NCI-H524 treated with DMSO at 0.1 percent for 48 hours (cell line): Measurements from ENCODE around the gene OR6C75.
"Not testable (repeated sequence)": the region's sequence is repeated elsewhere in the genome, so short reads cannot be mapped to it uniquely, and the experiment has no call there.

Experiments used
- DNase-seq: peaks from one replicate; lab custom pipeline; 2025; lab: John Stamatoyannopoulos, UW

The OR6C75 gene

GRCh38 chr12:55362675-55363074 is at the start of gene OR6C75:
OR6C75 (plus strand) TSS chr12:55362975; CDS start chr12:55365111, 2,136 bp downstream.
- no peak for DNase-seq

DNA sequence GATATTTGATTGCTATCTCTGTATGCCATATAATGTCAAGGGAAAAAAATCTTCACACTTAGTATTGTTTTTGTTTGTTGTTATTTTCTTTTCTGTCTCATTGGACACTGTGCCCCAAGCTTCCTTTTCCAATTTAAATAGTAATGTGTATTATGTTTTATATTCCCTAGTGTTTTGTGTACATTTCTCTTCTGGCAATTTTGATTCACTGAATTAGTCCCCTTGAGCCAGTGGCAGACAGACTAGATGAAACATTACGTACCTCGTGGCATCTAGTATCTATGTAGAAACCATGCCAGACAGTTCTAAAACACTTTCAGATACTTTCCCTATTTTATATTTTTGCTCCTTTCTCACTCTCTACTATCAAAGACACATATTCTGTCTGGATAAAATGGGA is 48.7 kb upstream of the OR6C75 start, which contains the start of gene OR6C1:
Gene OR6C1, plus strand, starts transcription at position 301 of the 400 bp plus-strand sequence. CDS start 6,257 bp downstream, outside the sequence.
- no peak for DNase-seq

GRCh38 chr12:55320201-55320600 is 42.6 kb upstream of the OR6C75 start:
- no peak for DNase-seq

DNA sequence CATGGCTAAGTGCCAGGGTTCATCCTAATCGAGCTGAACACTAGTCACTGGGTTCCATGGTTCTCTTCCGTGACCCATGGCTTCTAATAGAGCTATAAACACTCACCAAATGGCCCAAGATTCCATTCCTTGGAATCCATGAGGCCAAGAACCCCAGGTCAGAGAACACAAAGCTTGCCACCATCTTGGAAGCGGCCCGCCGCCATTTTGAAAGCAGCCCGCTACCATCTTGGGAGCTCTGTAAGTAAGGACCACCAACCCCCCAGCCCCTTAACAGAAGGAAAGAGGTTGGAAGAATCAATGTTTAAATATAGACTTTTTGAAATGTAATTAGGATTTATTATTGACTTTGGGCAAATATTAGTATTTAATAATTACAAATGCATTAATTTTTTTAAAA is 37.0 kb upstream of the OR6C75 start:
- DNase-seq, result not testable (repeated sequence)

DNA sequence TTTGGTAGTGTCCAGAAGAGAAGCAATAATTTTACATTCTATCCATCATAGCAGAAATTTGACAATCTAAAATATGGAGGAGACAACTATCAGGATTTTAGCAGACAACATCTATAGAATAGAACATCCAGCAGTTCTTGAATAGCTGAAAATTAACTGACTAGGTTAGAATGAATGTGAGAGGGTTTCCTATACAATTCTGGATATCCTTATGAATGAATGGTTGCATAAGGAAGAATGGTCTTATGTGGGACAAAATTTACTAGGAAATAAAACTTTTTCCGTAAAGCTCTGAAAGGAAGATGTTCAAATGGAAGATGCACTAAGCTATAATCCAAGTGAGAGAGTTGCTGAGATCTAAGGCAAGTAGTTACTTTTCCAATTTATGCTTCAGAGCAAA is 32.3 kb upstream of the OR6C75 start, which contains the start of gene OR6C3:
Gene OR6C3, plus strand, starts transcription at position 301 of the 400 bp plus-strand sequence. CDS start 955 bp downstream, outside the sequence.
- no peak for DNase-seq

DNA sequence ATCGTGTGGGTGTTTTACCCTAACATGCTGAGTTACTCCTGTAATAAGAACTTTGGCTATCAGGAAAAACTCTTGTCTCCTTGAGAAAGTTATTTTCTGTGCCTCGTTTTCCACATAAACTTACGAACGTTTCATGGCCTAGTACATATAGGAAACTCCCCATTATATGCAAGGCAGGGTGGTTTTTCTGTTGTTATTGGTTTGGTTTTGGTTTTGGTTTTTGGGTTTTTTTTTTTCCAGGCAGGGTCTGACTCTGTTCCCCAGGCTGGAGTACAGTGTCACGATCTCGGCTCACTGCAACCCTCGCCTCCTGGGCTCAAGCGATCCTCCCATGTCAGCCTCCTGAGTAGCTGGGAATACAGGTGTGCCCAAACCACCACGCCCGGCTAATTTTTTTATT is 26.8 kb upstream of the OR6C75 start:
- DNase-seq, result no peak

DNA sequence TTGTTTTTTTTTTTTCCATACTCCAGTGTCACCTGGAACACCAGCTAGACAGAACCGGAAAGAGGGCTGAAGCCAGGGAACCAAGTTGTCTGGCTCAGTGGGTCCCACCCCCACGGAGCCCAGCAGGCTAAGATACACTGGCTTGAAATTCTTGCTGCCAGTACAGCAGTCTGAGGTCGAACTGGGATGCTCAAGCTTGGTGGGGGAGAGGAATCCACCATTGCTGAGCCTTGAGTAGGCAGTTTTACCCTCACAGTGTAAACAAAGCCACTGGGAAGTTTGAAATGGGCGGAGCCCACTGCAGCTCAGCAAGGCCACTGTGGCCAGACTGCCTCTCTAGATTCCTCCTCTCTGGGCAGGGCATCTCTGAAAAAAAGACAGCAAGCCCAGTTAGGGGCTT is 7.4 kb upstream of the OR6C75 start:
- DNase-seq, result not testable (repeated sequence)

DNA sequence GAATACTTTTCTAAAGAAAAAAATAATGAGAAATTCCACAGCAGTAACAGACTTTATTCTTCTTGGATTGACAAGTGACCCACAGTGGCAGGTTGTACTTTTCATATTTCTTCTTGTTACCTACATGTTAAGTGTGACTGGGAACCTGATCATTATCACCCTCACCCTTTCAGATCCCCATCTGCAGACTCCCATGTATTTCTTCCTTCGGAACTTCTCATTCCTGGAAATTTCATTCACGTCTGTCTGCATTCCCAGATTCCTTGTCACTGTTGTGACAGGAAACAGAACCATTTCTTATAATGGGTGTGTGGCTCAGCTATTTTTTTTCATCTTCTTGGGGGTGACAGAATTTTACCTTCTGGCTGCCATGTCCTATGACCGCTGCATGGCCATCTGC is 2.3 kb downstream of the OR6C75 start:
- DNase-seq, result no peak

GRCh38 chr12:55372521-55372920 is 9.7 kb downstream of the OR6C75 start:
- no peak for DNase-seq

- no peak for DNase-seq
Measured at GRCh38 chr12:55385891-55386290, 23.1 kb downstream of the OR6C75 start.

GRCh38 chr12:55392032-55392795 is 29.4 kb downstream of the OR6C75 start:
- DNase-seq, result no peak

- no peak for DNase-seq
Measured at GRCh38 chr12:55396326-55396725, 33.6 kb downstream of the OR6C75 start.

DNA sequence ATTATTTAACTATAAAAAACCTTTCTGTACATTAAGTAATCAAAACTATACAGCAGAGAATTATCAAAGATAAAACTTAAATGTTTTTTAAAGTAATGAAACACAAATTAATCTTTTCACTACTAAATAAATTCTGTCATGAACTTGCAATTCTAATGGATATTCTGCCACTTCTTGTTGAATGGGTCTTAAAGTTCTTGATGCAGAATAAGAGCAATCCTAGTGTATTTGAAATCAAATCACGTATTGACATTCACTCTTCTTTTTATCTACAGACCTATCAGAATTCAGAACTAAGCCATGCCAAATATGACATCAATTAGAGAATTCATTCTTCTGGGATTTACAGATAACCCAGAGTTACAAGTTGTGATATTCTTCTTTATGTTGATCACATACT is 37.5 kb downstream of the OR6C75 start, which contains the start of gene OR6C65:
Gene OR6C65, plus strand, starts transcription at position 301 of the 400 bp plus-strand sequence. Its CDS starts 0 bp downstream, at position 301.
- no peak for DNase-seq

GRCh38 chr12:55407866-55408265 is 45.1 kb downstream of the OR6C75 start:
- DNase-seq, result no peak

DNA sequence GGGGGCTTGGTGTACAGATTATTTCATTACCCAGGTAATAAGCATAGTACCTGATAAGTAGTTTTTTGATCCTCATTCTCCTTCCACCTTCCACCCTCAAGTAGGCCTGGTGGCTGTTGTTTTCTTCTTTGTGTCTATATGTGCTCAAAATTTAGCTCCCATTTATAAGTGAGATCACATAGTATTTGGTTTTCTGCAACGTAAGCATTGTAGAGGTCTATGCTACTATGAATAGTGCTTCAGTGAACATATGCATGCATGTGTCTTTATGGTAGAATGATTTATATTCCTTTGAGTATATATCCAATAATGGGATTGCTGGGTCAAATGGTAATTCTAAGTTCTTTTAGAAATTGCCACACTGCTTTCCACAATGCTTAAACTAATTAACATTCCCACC is 46.4 kb downstream of the OR6C75 start:
- not testable (repeated sequence) for DNase-seq

GRCh38 chr12:55412138-55412537 is 49.4 kb downstream of the OR6C75 start:
- not testable (repeated sequence) for DNase-seq

DNA sequence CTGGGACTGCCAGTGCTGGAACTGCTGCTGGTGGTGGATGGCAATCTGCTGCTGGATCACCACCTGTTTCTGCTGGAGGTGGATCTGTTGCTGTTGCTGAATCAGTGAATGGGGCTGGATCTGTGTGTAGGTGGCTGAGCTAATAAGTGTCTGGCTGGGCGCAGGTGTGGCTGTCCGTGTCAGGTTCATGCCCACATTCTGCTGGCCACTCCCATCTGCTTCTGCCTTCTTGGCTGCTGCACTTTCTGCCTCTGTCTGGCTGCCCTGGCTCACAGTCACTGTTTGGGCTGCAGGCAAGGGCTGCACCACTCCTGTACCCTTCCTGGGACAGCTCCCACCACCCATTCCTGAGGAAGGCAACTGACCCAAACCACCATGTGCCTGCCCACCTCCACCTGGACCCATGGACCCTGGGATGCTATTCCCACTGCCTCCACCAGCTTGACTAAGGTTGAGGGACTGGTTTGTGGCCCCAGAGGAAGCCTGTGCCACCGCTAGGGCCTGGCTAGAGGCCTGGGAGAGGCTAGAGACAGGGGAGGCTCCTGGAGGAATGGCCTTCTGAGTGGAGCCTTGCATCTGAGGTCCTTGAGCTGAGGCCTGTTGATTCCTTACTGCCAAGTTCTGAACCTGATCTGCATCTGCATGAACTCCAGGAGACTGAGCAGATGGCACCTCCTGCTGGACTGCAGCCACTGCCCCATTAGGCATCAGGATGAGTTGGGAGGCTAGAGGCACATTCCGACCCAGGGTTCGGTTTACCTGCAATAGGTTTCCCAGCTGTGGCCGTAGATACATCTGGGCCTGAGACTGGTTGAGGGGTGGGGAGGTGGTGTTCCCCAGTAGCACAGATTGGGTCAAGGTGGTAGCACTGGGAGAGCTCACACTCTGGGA is 51.0 kb downstream of the OR6C75 start:
- not testable (repeated sequence) for DNase-seq

GRCh38 chr12:55414396-55414823 is 51.6 kb downstream of the OR6C75 start:
- DNase-seq, result not testable (repeated sequence)

DNA sequence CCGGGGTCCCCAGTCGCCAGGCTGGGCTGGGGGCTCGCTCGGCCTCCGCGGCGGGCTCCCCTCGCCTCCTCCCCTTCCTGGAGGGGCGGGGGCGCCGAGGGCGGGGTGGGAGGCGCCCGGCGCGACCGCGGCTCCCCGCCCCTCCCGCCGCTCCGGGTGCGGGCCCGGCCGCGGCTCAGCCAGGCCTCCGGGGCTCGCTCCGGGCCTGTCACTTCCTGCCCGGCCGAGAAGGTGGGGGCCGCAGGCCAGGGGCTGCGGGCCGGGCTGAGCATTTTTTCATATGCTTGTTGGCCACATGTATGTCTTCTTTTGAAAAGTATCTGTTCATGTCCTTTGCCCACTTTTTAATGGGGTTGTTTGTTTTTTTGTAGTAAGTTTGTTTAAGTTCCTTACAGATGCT is 52.1 kb downstream of the OR6C75 start:
- not testable (repeated sequence) for DNase-seq

DNA sequence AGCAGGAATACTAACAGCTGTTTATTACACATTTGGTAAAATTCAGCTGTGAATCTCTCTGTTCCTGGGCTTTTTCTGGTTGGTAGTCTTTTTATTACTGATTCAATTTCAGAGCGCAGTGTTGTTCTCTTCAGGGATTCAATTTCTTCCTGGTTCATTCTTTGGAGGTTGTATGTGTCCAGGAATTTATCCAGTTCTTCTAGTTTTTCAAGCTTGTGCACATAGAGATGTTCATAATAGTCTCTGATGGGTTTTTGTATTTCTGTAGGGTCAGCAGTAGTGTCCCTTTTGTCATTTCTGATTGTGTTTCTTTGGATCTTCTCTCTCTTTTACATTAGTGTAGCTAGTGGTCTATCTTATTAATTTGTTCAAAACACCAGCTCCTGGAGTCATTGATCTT is 54.2 kb downstream of the OR6C75 start:
- no peak for DNase-seq
